ENCODE measurements around the gene LEKR1.
A peak's percentile ranks its signal among the peaks of the same experiment; 100 is the strongest.

The LEKR1 gene

DNA sequence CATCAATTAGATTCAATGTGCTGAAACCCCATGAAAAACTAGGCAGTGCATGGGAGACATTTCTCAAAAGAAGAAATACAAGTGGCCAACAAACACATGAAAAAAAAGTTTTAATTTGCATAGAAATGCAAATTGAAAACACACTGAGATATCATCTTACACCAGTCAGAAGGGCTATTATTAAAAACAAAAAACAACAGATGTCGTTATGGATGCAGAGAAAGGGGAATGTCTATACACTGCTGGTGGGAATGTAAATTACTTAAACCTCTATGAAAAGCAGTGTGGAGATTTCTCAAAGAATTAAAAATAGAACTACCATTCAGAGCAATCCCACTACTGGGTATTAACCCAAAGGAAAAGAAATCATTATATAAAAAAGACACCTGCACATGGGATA, 235.1 kb downstream of the LEKR1 start:
- no peak for DNase-seq (ENCODE audit: low spot score)

DNA sequence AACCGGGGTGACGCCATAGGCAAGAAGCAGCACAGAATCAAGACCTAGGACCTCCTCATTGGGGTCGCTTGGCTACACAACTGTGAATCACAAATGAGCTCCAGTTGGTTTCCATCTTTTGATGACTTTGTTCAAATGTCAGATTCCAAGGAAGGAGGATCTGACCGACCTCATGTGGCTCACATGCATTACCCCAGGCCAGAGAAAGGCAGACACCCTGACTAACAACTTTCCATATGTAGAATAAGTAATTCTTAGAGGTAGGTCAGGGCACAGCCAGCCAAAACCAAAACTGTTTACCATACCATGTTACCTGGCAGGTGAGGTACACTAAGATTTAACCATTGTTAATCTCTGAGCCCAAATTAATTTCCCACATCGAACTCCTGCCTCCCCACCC, 237.3 kb downstream of the LEKR1 start:
- DNase-seq (ENCODE audit: low spot score), result no peak

DNA sequence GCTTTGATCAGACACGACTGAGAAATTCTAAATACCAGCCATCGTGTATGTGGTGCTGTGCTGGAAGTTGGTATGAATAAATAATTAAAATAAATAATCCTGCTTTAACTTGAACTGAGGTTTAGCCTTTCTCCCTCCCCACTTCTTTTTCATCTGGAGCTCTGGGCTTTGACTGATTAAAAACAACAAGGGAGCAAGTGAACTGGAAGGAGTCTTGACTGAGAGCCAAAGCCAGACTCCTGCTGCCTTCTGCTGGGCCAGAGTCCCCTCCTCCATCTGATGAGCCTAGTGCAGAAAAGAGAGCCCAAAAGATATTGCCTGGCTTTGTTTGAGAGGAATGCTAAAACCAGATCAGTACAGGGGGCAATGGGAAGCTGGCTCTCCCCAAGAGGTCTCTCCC, 237.8 kb downstream of the LEKR1 start:
- DNase-seq (ENCODE audit: low spot score), result no peak

DNA sequence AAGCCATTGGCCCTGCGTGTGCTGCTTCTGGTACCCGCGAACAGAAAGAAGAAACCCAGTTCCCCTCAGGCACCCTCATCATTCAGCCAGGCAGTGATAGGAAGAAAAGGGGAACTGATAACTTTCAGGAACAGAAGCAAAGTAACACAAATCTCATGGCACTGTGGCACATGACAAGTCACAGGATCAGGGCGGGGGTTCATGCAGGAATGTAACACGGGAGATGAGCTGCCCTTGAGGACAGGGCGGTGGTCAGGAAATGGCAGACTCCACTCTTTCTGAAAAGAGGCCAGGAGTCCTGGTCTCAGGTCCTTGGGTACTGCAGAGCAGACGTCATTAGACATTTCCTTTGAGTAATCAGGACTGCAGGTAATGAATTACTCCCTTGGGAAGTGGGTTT, 238.2 kb downstream of the LEKR1 start:
- no peak for DNase-seq (ENCODE audit: low spot score)

DNA sequence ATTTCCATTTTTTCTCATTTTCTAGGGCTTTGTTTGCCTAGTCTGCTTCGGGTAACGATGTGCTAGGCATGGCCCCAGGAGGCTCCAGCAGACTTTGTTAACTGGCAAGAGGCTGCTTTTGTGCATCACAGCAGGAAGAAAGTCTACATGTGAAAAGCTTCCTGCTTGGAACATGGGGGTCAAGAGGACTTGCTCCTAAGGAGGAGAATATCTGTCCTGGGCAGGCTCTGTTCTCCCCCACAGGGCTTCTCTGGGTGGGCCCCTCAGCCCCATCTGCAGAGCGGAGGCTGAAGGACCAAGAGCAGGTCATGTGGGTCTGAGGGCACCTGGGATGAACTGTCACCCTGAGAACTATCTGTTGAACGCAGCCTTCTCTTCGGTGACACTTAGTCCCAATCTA, 239.0 kb downstream of the LEKR1 start:
- DNase-seq (ENCODE audit: low spot score), result no peak

DNA sequence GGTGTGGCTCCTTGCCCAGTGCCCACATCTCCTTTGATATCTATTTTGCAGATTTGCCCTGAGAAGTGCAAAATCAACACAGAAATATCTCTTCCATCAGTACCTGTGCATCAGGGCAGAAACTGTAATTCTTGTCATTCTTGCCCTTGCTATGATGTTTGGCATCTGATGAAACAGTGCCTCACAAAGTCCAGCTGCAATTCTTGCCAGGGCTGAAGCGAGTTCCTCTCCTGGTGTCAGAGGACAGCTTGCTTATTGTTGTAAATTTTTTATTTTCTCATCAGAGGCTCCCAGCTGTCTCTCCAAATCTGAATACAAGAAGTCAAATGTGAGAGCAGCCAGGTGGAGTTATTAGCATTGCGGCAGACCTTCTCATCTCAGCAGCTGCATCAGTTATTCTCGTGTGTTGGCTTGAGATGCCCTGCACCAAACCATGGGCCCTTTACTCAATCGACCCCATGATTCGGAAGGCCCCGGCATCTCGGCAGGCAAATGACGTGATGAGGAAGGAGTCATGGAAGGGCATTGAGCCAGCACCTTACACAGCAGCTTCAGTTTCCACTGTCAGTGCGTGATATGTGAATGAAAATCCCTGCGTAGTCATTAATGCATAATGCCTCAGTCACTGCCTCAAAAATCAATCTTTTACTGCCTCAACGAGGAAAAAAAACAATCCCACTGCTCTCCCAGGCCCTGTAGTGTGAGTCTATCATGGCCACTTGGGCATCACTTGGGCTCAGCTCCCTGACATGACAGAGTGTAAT, 240.4 kb downstream of the LEKR1 start:
- DNase-seq (ENCODE audit: low spot score), result no peak

DNA sequence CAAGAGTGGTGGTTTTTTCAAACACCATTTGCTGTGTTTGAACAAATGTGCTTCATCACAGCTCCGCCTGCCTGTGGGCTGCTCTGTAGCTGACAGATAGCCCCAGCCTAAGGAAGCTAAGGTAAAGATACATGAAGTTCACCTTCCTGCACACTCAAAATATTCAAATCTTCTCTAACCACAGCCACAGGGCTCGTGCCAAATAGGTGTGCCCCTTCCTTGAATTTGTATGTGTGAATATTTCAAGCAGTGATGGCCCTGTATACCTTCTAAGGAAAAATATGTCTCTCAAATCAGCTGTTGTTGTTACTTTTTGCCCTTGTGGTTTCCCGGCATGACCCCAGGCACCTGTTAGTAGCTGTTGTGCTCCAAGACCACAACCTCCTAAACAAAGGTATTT, 241.0 kb downstream of the LEKR1 start:
- no peak for DNase-seq (ENCODE audit: low spot score)

DNA sequence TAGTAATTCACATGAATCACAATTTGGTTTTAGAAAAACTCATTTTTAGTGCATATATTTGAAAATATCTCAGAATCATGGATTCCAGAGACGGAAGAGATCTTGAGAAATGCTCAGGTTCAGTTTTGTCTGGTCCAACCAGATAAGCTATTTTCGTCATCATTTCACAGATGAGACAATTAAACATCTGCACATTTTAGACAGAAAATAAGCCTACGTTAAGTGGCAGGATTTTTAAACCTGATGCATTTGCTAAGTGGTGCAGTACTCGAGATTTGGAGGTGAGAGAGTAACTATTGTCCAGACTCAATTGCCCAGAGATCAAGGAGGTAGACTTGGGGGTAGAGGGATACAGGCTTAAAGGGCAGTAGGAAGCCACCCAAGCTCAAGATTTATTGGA, 243.3 kb downstream of the LEKR1 start:
- DNase-seq (ENCODE audit: low spot score), result no peak

DNA sequence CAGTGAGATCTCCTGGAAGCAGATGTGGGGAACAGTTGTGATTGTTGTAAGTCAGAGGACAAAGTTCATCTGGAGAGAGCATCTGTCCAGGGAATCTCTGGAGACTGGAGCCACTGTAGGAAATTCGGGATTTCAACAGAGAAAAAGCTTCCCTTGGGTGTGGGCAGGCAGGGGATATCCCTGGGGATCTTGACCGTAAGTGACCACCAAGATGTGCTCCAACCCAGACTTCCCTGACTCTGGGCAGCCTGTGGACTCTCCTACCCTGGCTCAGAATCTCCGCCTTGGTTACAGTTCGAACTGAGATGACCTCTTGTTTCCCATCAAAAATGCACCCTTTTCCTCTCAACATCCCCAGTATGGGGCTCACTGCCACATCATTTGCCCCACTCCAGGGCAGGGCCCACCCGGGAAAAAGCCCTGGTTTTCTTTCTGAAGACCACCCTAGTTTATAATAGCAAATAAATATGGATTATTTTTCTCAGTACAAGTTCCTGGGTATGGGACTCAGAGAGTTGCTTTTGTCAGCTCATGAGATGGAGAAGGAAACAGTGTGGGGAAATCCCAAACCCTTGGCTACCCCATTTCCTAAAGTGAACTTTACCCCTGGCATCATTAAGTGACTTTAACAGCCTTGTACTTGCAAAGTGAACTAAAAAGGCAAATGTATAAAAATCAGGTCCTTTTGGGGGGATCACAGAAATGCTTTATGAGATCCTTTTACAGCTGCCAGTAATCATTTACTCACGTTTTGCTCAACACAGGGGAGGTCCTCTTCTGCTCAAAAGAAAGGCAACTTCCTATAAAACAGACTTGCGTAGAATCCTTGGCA, 243.9 kb downstream of the LEKR1 start:
- DNase-seq (ENCODE audit: low spot score), result no peak

DNA sequence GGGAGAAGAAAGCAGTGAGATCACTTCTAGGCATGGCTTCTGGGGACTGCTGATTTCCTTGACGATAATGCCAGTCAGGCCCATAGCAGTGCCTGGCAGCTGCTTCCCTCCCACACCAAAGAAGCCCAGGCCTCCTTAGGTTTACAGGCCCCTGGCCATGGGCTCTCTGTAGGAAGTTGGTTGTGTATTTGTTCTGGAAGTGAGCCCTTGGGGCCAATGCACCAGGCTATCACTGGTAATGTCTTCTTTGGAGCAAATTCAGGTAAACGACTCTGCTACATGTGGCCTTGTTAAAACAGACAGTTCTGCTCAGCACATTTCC, 244.5 kb downstream of the LEKR1 start:
- DNase-seq (ENCODE audit: low spot score), result no peak

DNA sequence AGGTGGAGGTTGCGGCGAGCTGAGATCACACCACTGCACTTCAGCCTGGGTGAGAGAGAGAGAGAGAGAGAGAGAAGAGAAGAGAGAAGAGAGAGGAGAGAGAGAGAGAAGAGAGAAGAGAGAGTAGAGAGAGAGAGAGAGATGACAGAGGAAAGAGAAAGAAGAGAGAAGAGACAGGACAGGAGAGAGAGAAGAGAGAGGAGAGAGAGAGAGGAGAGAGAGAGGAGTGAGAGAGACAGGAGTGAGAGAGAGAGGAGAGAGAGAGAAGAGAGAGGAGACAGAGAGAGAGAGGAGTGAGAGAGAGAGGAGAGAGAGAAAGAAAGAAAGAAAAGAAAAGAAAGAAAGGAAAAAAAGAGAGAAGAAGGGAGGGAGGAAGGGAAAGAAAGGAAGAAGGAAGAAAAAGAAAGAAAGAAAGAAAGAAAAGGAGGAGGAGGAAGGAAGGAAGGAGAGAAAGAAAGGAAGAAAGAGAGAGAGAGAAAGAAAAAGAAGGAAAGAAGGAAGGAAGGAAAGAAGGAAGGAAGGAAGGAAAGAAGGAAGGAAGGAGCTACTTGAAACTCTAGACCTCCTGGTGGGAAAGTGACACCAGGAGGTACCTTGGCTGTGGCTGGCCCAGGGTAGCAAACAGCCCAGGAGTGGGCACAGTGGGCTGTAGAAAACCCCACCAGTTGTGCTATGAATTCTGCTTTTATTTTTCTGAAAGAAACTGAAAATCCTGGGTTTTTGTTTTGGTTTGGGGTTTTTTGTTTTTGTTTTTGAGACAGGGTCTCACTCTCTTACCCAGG, 245.8 kb downstream of the LEKR1 start:
- DNase-seq (ENCODE audit: low spot score), result no peak

DNA sequence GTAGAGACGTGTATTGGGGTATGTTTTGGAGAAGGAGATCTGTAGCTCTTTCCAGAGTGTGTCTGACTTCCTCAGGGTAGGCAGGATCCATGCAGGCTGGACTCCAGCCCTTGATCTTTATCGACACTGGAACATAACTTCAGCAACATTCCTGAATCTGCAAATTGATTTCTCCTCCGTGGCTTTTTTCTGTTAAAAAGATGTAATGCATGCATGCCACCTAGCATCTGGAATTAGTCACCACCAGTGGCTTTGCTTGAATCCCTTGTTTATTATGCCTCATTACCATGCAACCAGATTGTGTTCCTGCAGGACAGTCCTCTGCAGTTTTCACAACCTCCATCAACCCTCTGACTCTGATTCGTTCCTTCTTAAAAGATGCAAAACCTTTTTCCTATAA, 247.7 kb downstream of the LEKR1 start:
- DNase-seq (ENCODE audit: low spot score), result peak; percentile 67

DNA sequence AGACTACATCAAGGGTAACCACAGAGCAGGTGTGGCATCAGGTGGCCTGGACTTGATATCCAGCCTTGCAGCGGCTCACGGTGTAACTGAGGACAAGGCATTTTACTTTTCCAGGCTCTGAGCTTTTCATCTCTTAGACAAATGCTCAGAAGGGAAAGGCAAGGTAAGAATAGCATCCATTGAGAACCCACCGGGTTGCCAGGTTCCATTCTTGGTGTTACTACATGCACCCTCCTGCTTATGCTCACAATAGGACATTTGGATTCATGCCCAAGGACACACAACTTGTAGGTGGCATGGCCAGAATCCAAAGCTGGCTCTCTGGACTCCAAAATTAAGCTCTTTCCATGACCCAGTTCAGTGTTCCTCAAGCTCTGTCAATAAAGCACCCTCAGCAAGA, 248.3 kb downstream of the LEKR1 start:
- no peak for DNase-seq (ENCODE audit: low spot score)

DNA sequence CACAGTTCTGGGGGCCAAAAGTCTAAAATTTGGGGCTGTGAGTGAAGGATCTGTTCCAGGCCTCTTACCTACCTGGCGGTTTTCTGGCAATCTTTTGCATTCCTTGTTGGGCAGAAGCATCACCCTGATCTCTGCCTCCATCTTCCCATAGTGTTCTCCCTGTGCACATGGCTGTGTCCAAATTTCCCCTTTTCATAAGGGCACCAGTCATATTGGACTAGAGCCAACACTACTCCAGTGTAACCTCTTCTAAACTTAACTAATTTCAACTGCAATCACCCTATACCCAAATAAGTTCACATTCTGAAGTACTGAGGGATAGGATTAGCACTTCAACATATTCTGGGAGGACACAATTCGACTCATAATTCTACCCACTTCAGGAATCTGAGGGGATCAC, 248.8 kb downstream of the LEKR1 start:
- DNase-seq (ENCODE audit: low spot score), result no peak

DNA sequence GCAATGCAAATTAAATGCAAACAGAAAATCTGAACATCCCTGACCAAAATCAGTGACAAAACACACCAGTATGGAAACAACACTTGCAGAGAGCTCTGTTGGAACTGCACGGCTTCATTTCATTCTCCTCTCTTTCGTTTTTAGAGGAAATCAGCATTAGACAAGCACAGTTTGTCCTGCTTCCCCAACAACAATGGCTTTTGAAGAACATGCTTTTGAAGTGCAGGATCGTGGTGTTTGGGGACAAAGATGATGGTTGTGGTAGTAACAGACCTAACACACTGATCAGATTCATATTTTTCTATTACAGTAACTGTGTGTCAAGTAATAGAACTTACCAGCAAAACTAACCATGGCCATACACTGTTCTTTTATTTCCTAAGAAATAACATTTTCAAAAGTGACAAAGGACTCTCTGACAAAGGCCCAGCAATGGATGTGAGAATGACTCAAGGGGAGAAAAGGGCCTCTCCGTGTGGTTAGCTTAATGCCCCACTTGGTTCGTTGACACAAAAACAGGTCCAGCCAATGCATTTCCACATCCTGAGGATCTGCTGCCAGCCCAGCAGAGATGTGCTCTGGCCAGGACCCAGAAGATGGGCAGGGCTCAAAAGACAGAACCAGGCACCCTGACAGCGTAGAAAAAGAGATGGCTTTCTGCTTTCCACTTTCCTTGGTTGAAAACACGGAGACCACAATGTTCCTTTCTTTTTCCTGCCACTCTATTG, 249.7 kb downstream of the LEKR1 start:
- DNase-seq (ENCODE audit: low spot score), result peak; percentile 65

DNA sequence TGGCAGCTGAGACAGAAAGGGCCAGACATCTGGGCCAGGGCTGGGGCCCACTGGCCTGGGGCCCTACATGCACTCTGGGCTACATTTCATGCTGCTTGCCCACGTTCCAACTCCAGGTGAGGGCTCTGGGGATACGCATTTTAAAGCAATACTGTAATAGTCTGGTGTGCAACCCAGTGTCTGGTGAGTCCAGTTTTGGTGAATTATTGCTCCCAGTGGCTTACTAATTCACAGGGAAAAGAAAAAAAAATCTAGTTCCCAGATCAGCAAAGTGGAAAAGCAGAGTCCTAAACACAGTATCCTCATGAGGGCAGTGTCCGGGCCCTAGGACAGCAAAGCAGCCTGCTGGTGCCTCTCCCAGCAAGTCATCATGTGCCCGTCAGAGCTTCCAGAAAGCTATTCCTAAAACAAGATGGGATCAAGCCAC, 251.4 kb downstream of the LEKR1 start:
- peak; percentile 80 for DNase-seq (ENCODE audit: low spot score)

DNA sequence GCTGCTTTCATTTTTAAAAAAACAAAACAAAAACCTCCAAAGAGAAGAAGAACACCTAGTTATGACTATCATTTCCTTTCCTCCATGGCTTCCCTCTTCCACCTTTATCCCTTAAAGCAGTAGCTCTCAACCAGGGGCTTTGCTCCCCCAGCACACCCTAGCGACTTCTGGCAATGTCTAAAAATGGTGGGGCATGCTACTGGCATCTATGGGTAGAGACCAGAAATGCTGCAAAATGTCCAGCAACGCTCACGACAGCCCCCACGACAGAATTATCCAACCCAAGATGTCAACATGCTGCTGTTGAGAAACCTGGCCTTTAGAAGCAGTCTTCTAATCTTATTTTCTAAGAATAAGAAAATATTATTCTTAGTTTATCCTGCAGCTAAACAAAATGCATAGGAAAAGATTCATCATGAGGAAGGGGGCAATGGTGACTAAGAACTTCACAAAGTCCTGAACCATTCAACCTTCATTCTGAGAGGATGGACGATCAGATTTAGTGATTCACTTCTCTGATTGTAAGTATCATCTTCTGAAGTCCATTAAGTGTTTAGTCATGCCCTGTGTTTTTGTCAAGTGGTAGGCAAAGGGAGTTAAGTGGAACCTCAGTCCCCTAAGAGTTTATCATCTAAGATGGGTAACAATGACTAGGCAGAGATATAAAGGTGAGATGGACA, 252.1 kb downstream of the LEKR1 start:
- no peak for DNase-seq (ENCODE audit: low spot score)

DNA sequence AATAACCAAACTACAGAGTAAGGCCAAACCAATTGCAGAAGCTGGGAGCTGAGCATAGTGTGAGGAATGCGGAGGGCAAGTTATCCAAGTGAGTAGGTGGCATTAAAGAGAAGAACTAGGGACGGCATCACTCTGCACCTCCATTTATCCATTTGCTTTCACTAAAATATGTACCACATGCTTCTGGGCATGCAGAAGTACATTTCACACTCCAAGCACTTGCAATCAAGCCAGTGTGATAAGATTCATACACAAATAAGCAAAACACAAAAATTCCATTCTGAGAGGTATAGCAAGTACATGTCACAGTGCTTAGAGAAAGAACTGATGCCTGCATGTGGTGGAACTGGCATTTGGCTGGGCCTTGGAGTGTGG, 252.6 kb downstream of the LEKR1 start:
- no peak for DNase-seq (ENCODE audit: low spot score)

DNA sequence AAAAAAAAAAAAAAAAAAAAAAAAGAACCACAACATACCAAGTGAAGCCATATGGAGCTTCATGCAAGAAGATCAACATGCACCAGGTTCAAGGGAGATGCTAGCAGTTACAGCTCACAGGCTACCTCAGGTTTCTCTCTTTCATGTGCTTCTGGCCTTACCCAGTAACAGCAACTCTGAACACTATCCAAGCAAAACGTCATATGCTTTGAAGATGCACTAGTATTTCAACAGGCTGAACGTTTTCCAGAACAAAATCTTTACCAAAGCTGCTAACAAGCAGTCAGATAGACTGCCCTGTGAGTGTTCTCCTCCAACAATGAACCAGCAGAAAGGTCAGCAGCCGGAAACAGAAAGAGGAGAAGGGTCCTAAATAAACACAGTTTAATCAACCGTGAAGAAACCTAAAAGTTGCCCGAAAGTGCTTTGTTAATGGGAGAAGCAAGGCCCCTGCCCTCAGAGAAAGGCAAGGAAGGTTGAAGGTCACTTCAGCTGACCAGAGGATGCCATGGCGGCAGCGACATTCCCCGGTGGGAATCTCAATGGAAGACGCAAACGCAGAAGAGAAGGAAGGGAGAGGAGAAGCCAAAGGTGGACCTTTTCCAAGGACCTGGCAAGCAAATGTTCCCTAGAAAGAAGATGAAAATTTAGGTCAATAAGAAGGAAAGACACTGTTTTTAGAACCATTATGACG, 253.7 kb downstream of the LEKR1 start:
- no peak for DNase-seq (ENCODE audit: low spot score)

DNA sequence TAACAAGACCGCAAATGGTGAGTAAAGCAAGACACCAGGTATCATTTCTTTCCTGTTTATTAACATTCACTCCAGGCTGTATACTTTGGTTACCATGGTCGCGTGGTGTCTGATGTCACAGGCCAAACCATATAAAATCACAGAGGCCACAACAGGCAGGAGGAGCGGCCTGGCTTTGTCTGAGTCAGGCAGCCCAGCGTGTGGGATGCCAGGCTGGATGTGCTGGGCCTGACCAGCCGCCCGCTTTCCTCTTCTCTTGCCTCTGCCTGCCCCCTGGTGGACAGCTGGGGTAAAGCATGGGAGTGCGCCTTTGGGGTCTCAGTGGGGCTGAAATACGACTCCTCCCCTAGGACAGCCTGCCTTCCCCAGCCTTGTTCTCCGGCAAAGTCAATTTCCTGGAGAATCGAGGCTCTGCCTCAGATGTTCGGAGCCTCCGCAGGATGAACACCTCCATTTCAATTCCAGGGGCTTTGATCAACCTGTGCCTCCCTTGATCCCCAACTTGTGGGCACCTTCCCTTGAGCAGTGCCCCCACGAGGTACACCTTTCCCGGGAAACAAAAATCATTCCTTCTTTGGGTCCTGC, 255.6 kb downstream of the LEKR1 start:
- DNase-seq (ENCODE audit: low spot score), result peak; percentile 89

All from GM03348 (cell line).